ENCODE results near the gene TNN.

The TNN gene

GRCh38 chr1:175195281-175195680, 127.6 kb downstream of the TNN start:
- TF ChIP-seq POLR2A (IDR thresholded peaks at IDR 0.05; ENCODE audit: low read depth, low read length), result no peak
- no peak for DNase-seq (ENCODE audit: insufficient read length, low spot score)
- FAIRE-seq, result no peak

- DNase-seq (ENCODE audit: insufficient read length, low spot score), result no peak
- FAIRE-seq, result no peak
- TF ChIP-seq POLR2A (IDR thresholded peaks at IDR 0.05; ENCODE audit: low read depth, low read length), result no peak
Measured at GRCh38 chr1:175195798-175196197, 128.2 kb downstream of the TNN start.

DNA sequence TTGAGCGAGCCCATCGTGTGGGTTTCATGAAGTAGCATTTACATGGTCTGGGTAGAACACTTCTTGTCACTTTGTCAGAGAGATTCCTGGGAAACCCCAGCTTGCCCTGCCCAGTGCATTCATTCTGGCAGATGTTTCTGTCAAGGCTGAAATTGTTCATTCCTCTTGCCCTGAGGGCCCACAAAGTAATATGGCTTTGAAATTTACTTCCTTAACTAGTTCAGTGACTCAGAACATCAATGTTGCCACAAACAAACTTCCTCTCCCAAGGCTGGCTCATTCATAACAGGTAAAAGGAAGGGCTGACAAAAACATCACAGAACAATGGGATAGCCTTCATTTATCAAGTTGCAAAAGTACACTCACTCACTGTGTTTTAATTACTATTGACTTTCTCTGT, 129.9 kb downstream of the TNN start:
- no peak for FAIRE-seq

More for the DNA sequence above, 129.9 kb downstream of the TNN start:
- no peak for DNase-seq (ENCODE audit: insufficient read length, low spot score)
- no peak for TF ChIP-seq POLR2A (IDR thresholded peaks at IDR 0.05; ENCODE audit: low read depth, low read length)
